Mesothelial cell of epicardium (in vitro differentiated cells): ENCODE measurements around the gene DIS3L2. TPM values are rescaled to one million over a fixed set of nuclear protein-coding genes. Genes with fewer than 3 reads are reported as not detected.

ENCODE experiments used
- DNase-seq, 2 experiments: peaks; one replicate each; pipeline ENCODE4 v3.0.0; 2021; ENCODE audit warnings: low spot score in 2 of 2; ENCODE audit not compliant: unreplicated experiment in 2 of 2
- H3K27ac Mint-ChIP-seq: 2 replicates; pipeline ENCODE4 v1.8.0; 2021; ENCODE audit warnings: mixed read lengths
- H3K27me3 Mint-ChIP-seq: 2 replicates; pipeline ENCODE4 v1.8.0; 2021; ENCODE audit warnings: low read depth, mixed read lengths
- H3K36me3 Mint-ChIP-seq: 2 replicates; pipeline ENCODE4 v1.8.0; 2021; ENCODE audit warnings: mixed read lengths
- H3K4me1 Mint-ChIP-seq: 2 replicates; pipeline ENCODE4 v1.8.0; 2021; ENCODE audit warnings: mixed read lengths
- H3K4me3 Mint-ChIP-seq: 2 replicates; pipeline ENCODE4 v1.8.0; 2021; ENCODE audit warnings: mild to moderate bottlenecking, moderate library complexity, mixed read lengths
- H3K9me3 Mint-ChIP-seq: 2 replicates; pipeline ENCODE4 v1.8.0; 2021; ENCODE audit warnings: mixed read lengths
- CTCF ChIP-seq: fragments of 200-600 bp; sonication (generic); IDR thresholded peaks from one replicate; pipeline ENCODE4 v1.5.0; 2021; ENCODE audit warnings: antibody characterized with exemption; ENCODE audit not compliant: unreplicated experiment
- total RNA-seq: library from RNA; stranded (reverse); gene quantifications from 3 replicates; pipeline ENCODE4 v1.2.1, GENCODE V29; 2021

The DIS3L2 gene
- total RNA-seq, 1 donor from 2014 or later, result 74.4 TPM

GRCh38 chr2:232238596-232238995 lies 277.1 kb downstream of the DIS3L2 start:
- Mint-ChIP-seq H3K36me3 (peaks cover 10% of the 10 kb centered on the region), H3K27ac (no peak overlapping the region), H3K9me3 (no peaks in the 10 kb centered on the region), H3K4me3 (no peak overlapping the region), H3K27me3 (no peaks in the 10 kb centered on the region), H3K4me1 (peaks cover 2% of the 10 kb centered on the region)
- TF ChIP-seq CTCF, result no peak
- DNase-seq, result no peak

GRCh38 chr2:232239951-232240681 lies 278.6 kb downstream of the DIS3L2 start:
- H3K9me3 Mint-ChIP-seq, result no peaks in the 10 kb centered on the region
- peaks cover 10% of the 10 kb centered on the region for H3K36me3 Mint-ChIP-seq
- H3K27ac Mint-ChIP-seq, result no peak overlapping the region
- no peak for DNase-seq
- H3K4me3 Mint-ChIP-seq, result no peak overlapping the region
- no peaks in the 10 kb centered on the region for H3K27me3 Mint-ChIP-seq
- TF ChIP-seq CTCF, result no peak
- H3K4me1 Mint-ChIP-seq, result no peaks in the 10 kb centered on the region

GRCh38 chr2:232240906-232241305 lies 279.4 kb downstream of the DIS3L2 start:
- DNase-seq, result no peak

DNA sequence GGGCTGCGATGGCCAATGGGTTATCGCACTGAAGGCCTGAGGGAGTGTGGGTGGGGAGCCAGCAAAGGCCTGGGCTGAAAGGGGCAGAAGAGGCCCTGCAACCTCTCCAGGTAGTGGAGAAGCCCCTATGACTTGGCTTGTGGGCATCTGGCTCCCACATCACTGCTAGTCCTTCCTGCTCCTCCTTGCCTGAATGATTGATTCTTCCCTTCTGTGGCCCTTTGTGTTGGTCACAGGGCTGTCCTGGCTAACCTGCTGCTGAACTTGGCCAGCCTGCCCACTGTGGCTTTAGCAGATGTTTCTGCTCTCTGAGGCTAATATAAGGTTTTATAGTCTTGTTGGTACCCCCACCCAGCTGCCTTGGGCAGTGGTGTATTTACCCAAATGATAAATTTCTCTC lies 280.8 kb downstream of the DIS3L2 start:
- no peak for TF ChIP-seq CTCF
- Mint-ChIP-seq H3K9me3 (no peaks in the 10 kb centered on the region), H3K4me3 (no peak overlapping the region), H3K4me1 (no peaks in the 10 kb centered on the region), H3K27ac (no peak overlapping the region), H3K36me3 (peaks cover 10% of the 10 kb centered on the region), H3K27me3 (no peaks in the 10 kb centered on the region)
- DNase-seq, result no peak

More at GRCh38 chr2:232240906-232241305, 279.4 kb downstream of the DIS3L2 start:
- H3K36me3 Mint-ChIP-seq, result peaks cover 10% of the 10 kb centered on the region
- H3K27ac Mint-ChIP-seq, result no peak overlapping the region
- H3K4me3 Mint-ChIP-seq, result no peak overlapping the region
- TF ChIP-seq CTCF, result no peak
- H3K9me3 Mint-ChIP-seq, result no peaks in the 10 kb centered on the region
- H3K4me1 Mint-ChIP-seq, result no peaks in the 10 kb centered on the region
- no peaks in the 10 kb centered on the region for H3K27me3 Mint-ChIP-seq

- no peak for DNase-seq
- no peak overlapping the region for H3K27ac Mint-ChIP-seq
- H3K27me3 Mint-ChIP-seq, result no peaks in the 10 kb centered on the region
- H3K4me1 Mint-ChIP-seq, result no peaks in the 10 kb centered on the region
- H3K4me3 Mint-ChIP-seq, result no peak overlapping the region
- no peak for TF ChIP-seq CTCF
- no peaks in the 10 kb centered on the region for H3K9me3 Mint-ChIP-seq
- peaks cover 3% of the 10 kb centered on the region for H3K36me3 Mint-ChIP-seq
These were observed 283.6 kb downstream of the DIS3L2 start for GRCh38 chr2:232245111-232245510.
